Mesenchymal stem cell (in vitro differentiated cells and primary cell): ENCODE results near the gene UXS1.

Experiments
- DNase-seq: peaks from one replicate; pipeline ENCODE4 v3.0.0-alpha.2; 2013
- H2AFZ ChIP-seq: one replicate; pipeline ENCODE4 v1.6.1; 2013; ENCODE audit warnings: low read depth, mild to moderate bottlenecking, control low read depth, inconsistent platforms, low read length, moderate library complexity
- H2AK5ac ChIP-seq: 2 replicates; pipeline ENCODE4 v1.6.1; 2013; ENCODE audit warnings: low read length, moderate library complexity, mild to moderate bottlenecking, inconsistent platforms; ENCODE audit not compliant: severe bottlenecking
- H2BK120ac ChIP-seq: one replicate; pipeline ENCODE4 v1.6.1; 2013; ENCODE audit warnings: low read depth, mild to moderate bottlenecking, inconsistent platforms, low read length, moderate library complexity
- H2BK12ac ChIP-seq, 2 experiments: one replicate each; pipeline ENCODE4 v1.6.1; 2013; ENCODE audit warnings: inconsistent platforms in 2 of 2, low read length in 2 of 2, mild to moderate bottlenecking in 2 of 2, moderate library complexity in 2 of 2, control low read depth in 1 of 2
- H2BK15ac ChIP-seq: one replicate; pipeline ENCODE4 v1.6.1; 2013; ENCODE audit warnings: mild to moderate bottlenecking, low read depth, inconsistent platforms; ENCODE audit not compliant: poor library complexity, severe bottlenecking
- H2BK5ac ChIP-seq: 2 replicates; pipeline ENCODE4 v1.6.1; 2013; ENCODE audit warnings: low read depth, mild to moderate bottlenecking, low read length, control low read depth, inconsistent platforms; ENCODE audit not compliant: poor library complexity, severe bottlenecking
- H3K14ac ChIP-seq, 2 experiments: one replicate each; pipeline ENCODE4 v1.6.1; 2013; ENCODE audit warnings: inconsistent platforms in 2 of 2, low read length in 2 of 2, control low read depth in 1 of 2, mild to moderate bottlenecking in 1 of 2, moderate library complexity in 1 of 2
- H3K18ac ChIP-seq, 2 experiments: one replicate each; pipeline ENCODE4 v1.6.1; 2013; ENCODE audit warnings: inconsistent platforms in 2 of 2, low read length in 2 of 2, control low read depth in 1 of 2, low read depth in 1 of 2, mild to moderate bottlenecking in 1 of 2
- H3K23ac ChIP-seq, 2 experiments: one replicate each; pipeline ENCODE4 v1.6.1; 2013; ENCODE audit warnings: inconsistent platforms in 2 of 2, low read length in 2 of 2, mild to moderate bottlenecking in 2 of 2, moderate library complexity in 2 of 2, control low read depth in 1 of 2
- H3K27ac ChIP-seq: 2 replicates; pipeline ENCODE4 v1.5.1; 2013; ENCODE audit warnings: mild to moderate bottlenecking, moderate library complexity, low read length, control low read depth, inconsistent platforms; ENCODE audit not compliant: poor library complexity, severe bottlenecking
- H3K27me3 ChIP-seq, 2 experiments: 2 replicates each; pipeline versions ENCODE4 v1.6.1 to v1.7.0; 2013; ENCODE audit warnings: low read length in 2 of 2, mild to moderate bottlenecking in 2 of 2, moderate library complexity in 2 of 2, control low read depth in 1 of 2, inconsistent platforms in 1 of 2; ENCODE audit not compliant: control insufficient read depth in 1 of 2, insufficient read depth in 1 of 2
- H3K36me3 ChIP-seq, 2 experiments: 2 replicates each; pipeline versions ENCODE4 v1.6.1 to v1.7.0; 2013; ENCODE audit warnings: low read length in 2 of 2, control low read depth in 1 of 2, inconsistent platforms in 1 of 2, low read depth in 1 of 2, mild to moderate bottlenecking in 1 of 2; ENCODE audit not compliant: insufficient read depth in 2 of 2, control insufficient read depth in 1 of 2
- H3K4ac ChIP-seq, 2 experiments: one replicate each; pipeline ENCODE4 v1.6.1; 2013; ENCODE audit warnings: inconsistent platforms in 2 of 2, low read length in 2 of 2, mild to moderate bottlenecking in 2 of 2, moderate library complexity in 2 of 2, control low read depth in 1 of 2, low read depth in 1 of 2
- H3K4me1 ChIP-seq: 2 replicates; pipeline ENCODE4 v1.6.1; 2013; ENCODE audit warnings: low read depth, low read length, control low read depth; ENCODE audit not compliant: control insufficient read depth, insufficient read depth
- H3K4me2 ChIP-seq: 2 replicates; pipeline ENCODE4 v1.6.1; 2013; ENCODE audit warnings: low read length, mild to moderate bottlenecking, inconsistent platforms; ENCODE audit not compliant: poor library complexity, severe bottlenecking
- H3K4me3 ChIP-seq, 2 experiments: 2 replicates each; pipeline versions ENCODE4 v1.5.1 to v1.7.0; 2013; ENCODE audit warnings: low read length in 2 of 2, mild to moderate bottlenecking in 2 of 2, control low read depth in 1 of 2, low read depth in 1 of 2; ENCODE audit not compliant: insufficient read depth in 1 of 2
- H3K79me1 ChIP-seq: replicated peaks from 2 replicates; pipeline ENCODE4 v1.6.1; 2013; ENCODE audit warnings: mild to moderate bottlenecking, control low read depth, low read length, inconsistent platforms; ENCODE audit not compliant: poor library complexity, severe bottlenecking
- H3K9ac ChIP-seq: 2 replicates; pipeline ENCODE4 v1.7.0; 2013; ENCODE audit warnings: mild to moderate bottlenecking, low read length, moderate library complexity
- H3K9me3 ChIP-seq: 2 replicates; pipeline ENCODE4 v1.7.0; 2013; ENCODE audit warnings: mild to moderate bottlenecking, low read length; ENCODE audit not compliant: control insufficient read depth
- H4K8ac ChIP-seq: one replicate; pipeline ENCODE4 v1.6.1; 2013; ENCODE audit warnings: inconsistent platforms, mild to moderate bottlenecking, low read length, moderate library complexity
- H4K91ac ChIP-seq: one replicate; pipeline ENCODE4 v1.6.1; 2013; ENCODE audit warnings: mild to moderate bottlenecking, low read length, inconsistent platforms
- WGBS: methylation state at CpG from one replicate; pipeline ENCODE4 v1.1.7; 2013; ENCODE audit warnings: mixed read lengths; 5-methylcytosine and 5-hydroxymethylcytosine counted together

The UXS1 gene

DNA sequence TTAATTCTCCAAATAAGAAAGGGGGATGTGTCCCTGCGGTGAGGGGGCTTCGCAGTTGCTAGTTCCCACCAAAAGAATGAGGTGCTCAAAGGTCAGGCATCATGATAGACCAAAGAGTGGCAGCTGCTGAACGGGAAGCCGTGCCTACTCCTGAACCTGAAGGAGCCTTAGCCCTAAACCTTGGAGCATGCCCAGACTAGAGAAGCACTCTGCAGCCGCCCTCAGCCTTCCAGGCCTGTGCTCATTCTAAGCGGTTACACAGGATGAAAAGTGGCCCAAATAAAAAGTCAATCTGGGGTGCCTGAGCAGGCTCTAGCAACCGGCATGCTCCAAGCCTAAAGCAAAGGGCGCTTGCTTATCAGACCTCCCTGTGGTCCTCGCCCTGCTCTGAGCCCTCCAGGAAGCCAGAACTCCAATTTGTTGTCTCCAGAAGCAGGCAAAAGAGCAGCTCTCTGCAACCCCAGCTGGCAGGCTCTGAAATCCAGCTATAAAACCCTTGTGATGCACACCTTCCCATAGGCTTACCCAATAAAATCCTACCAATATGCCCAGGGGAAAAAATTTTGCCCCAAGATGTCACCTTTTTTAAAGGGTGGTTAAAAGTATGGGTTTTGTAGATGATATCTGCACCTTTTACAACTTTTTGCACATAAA, 17.5 kb downstream of the UXS1 start:
- Histone ChIP-seq H2AFZ (no peak overlapping the region), H3K4ac (peak overlapping the region in 1 of 2 experiments; percentile 20), H2BK5ac (no peak overlapping the region), H2AK5ac (no peak overlapping the region), H2BK15ac (no peak overlapping the region), H3K4me1 (peaks cover 20% of the 10 kb centered on the region), H3K27ac (no peak overlapping the region), H4K91ac (no peak overlapping the region), H3K36me3 (peaks cover 0 to 17% of the 10 kb centered on the region in 2 experiments), H3K9ac (no peak overlapping the region), H4K8ac (no peak overlapping the region), H3K9me3 (no peaks in the 10 kb centered on the region), H3K23ac (no peak overlapping the region), H2BK120ac (no peak overlapping the region), H3K4me2 (no peak overlapping the region), H3K79me1 (peaks cover 44% of the 10 kb centered on the region), H3K18ac (no peak overlapping the region), H3K14ac (no peak overlapping the region), H3K4me3 (no peak overlapping the region), H3K27me3 (no peaks in the 10 kb centered on the region), H2BK12ac (no peak overlapping the region)
- WGBS, result 85% methylated on average over 9 of the region's 9 CpGs
- DNase-seq, result no peak

DNA sequence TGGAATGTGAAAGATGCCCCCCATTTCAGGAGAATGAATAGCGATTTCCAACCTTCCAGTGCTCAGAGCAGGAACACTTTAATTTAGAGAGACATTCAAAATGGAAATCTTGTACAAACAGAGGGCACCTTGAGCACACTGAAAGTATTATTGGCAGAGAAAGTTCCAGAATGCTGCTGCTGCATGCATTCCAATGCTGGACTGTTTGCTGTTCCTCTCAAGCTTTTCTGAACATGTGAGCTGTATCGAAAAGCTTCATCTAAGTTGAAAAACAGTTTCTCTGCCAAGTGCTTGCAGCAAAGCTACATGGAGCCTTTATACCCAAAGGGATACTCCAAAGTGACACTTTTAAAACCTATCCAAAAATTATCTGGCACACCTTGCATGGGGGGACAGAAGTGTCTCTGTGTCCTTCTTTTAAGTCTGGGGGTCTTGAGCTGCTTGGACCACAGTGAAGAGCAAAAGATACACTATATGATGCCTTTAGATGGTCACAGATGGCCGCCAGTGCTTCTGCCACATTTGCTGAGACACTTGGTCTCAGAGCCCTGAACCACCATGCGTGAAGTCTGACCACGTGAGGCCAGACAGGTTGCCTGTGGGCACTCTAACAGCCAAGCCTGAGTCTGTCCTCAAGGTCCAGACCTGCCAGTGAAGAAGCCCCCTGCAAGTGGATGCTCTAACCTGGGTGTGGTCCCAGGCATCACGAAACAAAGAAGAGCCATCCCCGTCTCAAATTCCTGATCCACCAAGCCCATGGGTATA, 18.8 kb downstream of the UXS1 start:
- 96% methylated on average over 6 of the region's 7 CpGs for WGBS

DNA sequence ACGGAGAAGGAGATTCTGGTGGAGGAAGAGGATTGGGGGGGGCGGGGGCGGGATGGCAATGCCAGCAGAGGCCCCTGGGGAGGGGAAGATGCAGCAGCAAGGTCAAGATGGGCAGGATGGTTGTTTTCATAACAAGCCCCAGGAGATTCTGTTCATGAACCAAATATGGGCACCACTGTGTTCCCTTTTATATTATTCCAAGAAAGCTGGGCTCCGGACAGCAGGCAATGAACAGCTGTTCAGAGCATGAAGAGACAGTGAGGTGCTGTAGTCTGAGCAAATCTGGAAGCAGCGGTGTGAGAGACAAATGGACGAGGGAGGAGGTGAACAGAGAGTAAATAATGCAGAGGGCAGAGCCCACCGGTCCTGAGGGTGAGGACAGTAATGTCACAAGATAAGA, 20.0 kb downstream of the UXS1 start:
- no peak overlapping the region for H3K23ac ChIP-seq
- no peak overlapping the region for H4K91ac ChIP-seq
- H3K4me2 ChIP-seq, result no peak overlapping the region
- H3K4me3 ChIP-seq, result no peak overlapping the region
- H2BK15ac ChIP-seq, result no peak overlapping the region
- H3K14ac ChIP-seq, result no peak overlapping the region
- no peak overlapping the region for H2BK12ac ChIP-seq
- no peak overlapping the region for H2BK120ac ChIP-seq
- no peak overlapping the region for H3K9ac ChIP-seq
- no peaks in the 10 kb centered on the region for H3K9me3 ChIP-seq
- H2AK5ac ChIP-seq, result no peak overlapping the region
- H3K79me1 ChIP-seq, result peaks cover 50% of the 10 kb centered on the region
- H3K18ac ChIP-seq, result peak overlapping the region in 1 of 2 experiments; percentile 37
- no peak overlapping the region for H3K4ac ChIP-seq
- peaks cover 16% of the 10 kb centered on the region for H3K4me1 ChIP-seq
- H2AFZ ChIP-seq, result no peak overlapping the region
- H4K8ac ChIP-seq, result no peak overlapping the region
- DNase-seq, result no peak
- H2BK5ac ChIP-seq, result no peak overlapping the region
- peaks cover 0 to 18% of the 10 kb centered on the region in 2 experiments for H3K36me3 ChIP-seq
- 91% methylated on average over 6 of the region's 7 CpGs for WGBS
- no peaks in the 10 kb centered on the region for H3K27me3 ChIP-seq
- no peak overlapping the region for H3K27ac ChIP-seq

More for the DNA sequence above, 18.8 kb downstream of the UXS1 start:
- no peak overlapping the region for H3K4me3 ChIP-seq
- H4K91ac ChIP-seq, result no peak overlapping the region
- no peak overlapping the region for H3K9ac ChIP-seq
- no peak overlapping the region for H2BK120ac ChIP-seq
- H4K8ac ChIP-seq, result no peak overlapping the region
- no peak overlapping the region for H2BK12ac ChIP-seq
- no peak overlapping the region for H3K4ac ChIP-seq
- H3K14ac ChIP-seq, result no peak overlapping the region
- H3K79me1 ChIP-seq, result peaks cover 40% of the 10 kb centered on the region
- H3K36me3 ChIP-seq, result peaks cover 0 to 14% of the 10 kb centered on the region in 2 experiments
- H3K18ac ChIP-seq, result no peak overlapping the region
- H3K4me1 ChIP-seq, result peaks cover 16% of the 10 kb centered on the region
- H2BK15ac ChIP-seq, result no peak overlapping the region
- DNase-seq, result no peak
- H3K23ac ChIP-seq, result no peak overlapping the region
- no peaks in the 10 kb centered on the region for H3K9me3 ChIP-seq
- H3K4me2 ChIP-seq, result no peak overlapping the region
- H3K27ac ChIP-seq, result no peak overlapping the region
- no peak overlapping the region for H2BK5ac ChIP-seq
- no peaks in the 10 kb centered on the region for H3K27me3 ChIP-seq
- H2AFZ ChIP-seq, result no peak overlapping the region
- H2AK5ac ChIP-seq, result no peak overlapping the region

DNA sequence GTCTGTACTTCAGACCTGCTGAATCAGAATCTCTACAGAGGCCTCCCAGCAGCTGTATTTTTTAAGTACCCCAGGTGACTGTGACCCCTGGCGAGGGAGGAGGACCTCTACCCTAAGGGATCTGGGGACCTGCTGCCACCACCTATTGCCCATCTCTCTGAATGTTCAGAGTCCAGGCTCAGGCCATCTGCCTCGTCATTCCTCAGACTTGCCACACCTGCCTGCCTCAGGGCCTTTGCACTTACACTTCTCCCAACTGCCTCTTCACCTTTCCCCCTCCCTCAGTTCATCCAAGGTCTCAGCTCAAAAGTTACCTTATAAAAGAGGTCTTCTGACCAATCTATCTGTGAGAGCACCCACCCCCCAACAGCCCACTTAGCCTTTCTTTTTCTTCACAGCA, 21.5 kb downstream of the UXS1 start:
- no peak overlapping the region for H2BK5ac ChIP-seq
- H3K4ac ChIP-seq, result no peak overlapping the region
- H3K14ac ChIP-seq, result no peak overlapping the region
- H3K27me3 ChIP-seq, result no peaks in the 10 kb centered on the region
- WGBS, result 97% methylated on average over 2 of the region's 2 CpGs
- H3K23ac ChIP-seq, result no peak overlapping the region
- no peak overlapping the region for H3K4me3 ChIP-seq
- H3K79me1 ChIP-seq, result peaks cover 49% of the 10 kb centered on the region
- peaks cover 0 to 10% of the 10 kb centered on the region in 2 experiments for H3K36me3 ChIP-seq
- H3K9me3 ChIP-seq, result no peaks in the 10 kb centered on the region
- no peak overlapping the region for H2BK12ac ChIP-seq
- H2AFZ ChIP-seq, result no peak overlapping the region
- no peak for DNase-seq
- H2BK120ac ChIP-seq, result no peak overlapping the region
- H2AK5ac ChIP-seq, result no peak overlapping the region
- no peak overlapping the region for H3K18ac ChIP-seq
- H2BK15ac ChIP-seq, result no peak overlapping the region
- H3K27ac ChIP-seq, result no peak overlapping the region
- H3K9ac ChIP-seq, result no peak overlapping the region
- no peak overlapping the region for H4K8ac ChIP-seq
- no peak overlapping the region for H3K4me2 ChIP-seq
- H4K91ac ChIP-seq, result no peak overlapping the region
- H3K4me1 ChIP-seq, result peaks cover 18% of the 10 kb centered on the region
